ENCODE data around the gene TCTN1.

DNA sequence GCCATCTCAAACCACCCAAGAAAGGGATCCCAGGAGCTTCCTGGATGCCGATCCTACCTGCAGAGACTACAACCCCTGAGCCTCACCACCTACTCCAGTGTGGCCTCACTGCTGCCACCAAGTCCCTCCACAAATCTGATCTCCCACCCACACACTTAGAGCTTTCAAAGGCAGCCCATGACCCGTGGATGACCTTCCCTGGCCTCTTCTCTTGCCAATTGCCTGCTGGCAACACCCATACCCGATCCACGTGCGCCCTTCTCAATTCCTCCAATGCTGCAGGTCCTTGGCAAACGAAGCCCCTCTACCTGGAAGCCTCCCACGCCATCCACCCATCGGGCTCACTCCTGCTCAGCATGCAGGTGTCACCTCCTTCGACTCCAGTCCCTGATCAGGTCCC, 44.3 kb downstream of the TCTN1 start:
- TF ChIP-seq, protein P1, sequence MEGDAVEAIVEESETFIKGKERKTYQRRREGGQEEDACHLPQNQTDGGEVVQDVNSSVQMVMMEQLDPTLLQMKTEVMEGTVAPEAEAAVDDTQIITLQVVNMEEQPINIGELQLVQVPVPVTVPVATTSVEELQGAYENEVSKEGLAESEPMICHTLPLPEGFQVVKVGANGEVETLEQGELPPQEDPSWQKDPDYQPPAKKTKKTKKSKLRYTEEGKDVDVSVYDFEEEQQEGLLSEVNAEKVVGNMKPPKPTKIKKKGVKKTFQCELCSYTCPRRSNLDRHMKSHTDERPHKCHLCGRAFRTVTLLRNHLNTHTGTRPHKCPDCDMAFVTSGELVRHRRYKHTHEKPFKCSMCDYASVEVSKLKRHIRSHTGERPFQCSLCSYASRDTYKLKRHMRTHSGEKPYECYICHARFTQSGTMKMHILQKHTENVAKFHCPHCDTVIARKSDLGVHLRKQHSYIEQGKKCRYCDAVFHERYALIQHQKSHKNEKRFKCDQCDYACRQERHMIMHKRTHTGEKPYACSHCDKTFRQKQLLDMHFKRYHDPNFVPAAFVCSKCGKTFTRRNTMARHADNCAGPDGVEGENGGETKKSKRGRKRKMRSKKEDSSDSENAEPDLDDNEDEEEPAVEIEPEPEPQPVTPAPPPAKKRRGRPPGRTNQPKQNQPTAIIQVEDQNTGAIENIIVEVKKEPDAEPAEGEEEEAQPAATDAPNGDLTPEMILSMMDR (IDR thresholded peaks at IDR 0.05; ENCODE audit: borderline replicate concordance, extremely low read depth, low read length, poor library complexity, severe bottlenecking): no peak
- TF ChIP-seq EZH2 (IDR thresholded peaks at IDR 0.05; ENCODE audit: borderline replicate concordance, low read depth, low read length, severe bottlenecking): no peak
